ENCODE measurements around the gene CNTN5.

CNTN5 gene

GRCh38 chr11:100367892-100368291 is 1347.1 kb downstream of the CNTN5 start:
- no peak for DNase-seq (ENCODE audit: extremely low read depth, low read depth)
- TF ChIP-seq, protein P1, sequence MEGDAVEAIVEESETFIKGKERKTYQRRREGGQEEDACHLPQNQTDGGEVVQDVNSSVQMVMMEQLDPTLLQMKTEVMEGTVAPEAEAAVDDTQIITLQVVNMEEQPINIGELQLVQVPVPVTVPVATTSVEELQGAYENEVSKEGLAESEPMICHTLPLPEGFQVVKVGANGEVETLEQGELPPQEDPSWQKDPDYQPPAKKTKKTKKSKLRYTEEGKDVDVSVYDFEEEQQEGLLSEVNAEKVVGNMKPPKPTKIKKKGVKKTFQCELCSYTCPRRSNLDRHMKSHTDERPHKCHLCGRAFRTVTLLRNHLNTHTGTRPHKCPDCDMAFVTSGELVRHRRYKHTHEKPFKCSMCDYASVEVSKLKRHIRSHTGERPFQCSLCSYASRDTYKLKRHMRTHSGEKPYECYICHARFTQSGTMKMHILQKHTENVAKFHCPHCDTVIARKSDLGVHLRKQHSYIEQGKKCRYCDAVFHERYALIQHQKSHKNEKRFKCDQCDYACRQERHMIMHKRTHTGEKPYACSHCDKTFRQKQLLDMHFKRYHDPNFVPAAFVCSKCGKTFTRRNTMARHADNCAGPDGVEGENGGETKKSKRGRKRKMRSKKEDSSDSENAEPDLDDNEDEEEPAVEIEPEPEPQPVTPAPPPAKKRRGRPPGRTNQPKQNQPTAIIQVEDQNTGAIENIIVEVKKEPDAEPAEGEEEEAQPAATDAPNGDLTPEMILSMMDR (IDR thresholded peaks at IDR 0.05; ENCODE audit: low read depth, low read length) = no peak

DNA sequence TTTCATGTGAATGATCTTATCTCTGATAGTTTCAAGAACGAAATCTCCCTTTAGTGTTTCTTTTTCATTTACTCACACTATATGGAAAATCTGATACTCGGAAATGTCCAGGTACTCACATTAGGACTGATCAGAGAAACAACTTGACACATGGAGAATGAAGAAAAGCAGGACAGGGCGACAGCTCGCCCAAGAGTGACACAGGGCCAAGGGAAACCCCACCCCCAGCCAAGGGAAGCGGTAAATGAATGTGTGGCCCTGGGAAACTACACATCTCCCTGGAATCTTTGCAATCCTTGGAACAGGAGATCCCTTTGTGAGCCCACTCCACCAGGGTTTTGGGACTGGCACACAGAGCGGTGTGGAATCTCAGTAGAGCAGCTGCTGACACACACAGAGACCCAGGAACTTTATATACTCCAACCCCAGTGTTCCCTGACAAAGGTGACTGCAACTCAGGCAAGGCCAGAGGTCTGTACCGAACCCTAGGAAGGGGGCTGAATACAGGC is 1362.7 kb downstream of the CNTN5 start:
- TF ChIP-seq, protein P1 (IDR thresholded peaks at IDR 0.05; ENCODE audit: low read depth, low read length) = no peak
- no peak for DNase-seq (ENCODE audit: extremely low read depth, low read depth)

DNA sequence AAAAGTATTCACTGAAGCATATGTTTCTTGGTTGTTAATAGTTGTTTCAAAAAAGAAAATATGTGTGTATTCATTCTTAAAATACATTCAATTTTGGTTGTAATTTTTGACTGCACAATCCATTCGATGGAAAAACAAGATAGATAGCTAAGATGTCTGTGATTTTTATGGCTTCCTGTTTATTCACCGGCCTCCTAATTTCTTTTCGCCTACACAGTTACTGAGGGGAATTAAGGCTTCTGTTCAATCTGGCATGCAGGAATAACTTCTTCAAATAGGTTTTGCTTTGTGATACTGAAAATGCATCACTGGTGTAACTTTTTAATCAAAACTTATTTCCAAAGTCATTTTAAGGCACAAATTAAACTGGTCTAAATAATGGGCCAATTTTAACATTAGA is 1375.5 kb downstream of the CNTN5 start:
- no peak for DNase-seq (ENCODE audit: extremely low read depth, low read depth)
- TF ChIP-seq, protein P1 (IDR thresholded peaks at IDR 0.05; ENCODE audit: low read depth, low read length) = no peak

DNA sequence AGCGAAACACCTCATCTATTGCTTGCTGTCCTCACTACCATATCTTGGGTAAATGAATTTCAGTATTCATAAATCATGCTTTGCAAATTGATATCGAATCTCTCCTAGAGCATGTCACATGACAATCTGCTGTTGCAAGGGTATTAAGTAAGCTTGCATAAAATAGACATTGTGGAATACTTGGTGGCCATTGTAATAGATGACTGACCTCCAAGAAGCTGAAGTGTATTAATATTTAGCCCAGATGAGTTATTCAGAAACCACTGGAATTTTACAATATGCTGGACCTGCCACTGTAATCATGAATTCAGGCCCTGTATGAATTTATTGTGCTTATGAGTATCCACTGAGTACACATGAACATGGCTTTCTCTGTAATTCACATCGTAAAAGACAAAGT is 1376.7 kb downstream of the CNTN5 start:
- DNase-seq (ENCODE audit: extremely low read depth, low read depth) = no peak

DNA sequence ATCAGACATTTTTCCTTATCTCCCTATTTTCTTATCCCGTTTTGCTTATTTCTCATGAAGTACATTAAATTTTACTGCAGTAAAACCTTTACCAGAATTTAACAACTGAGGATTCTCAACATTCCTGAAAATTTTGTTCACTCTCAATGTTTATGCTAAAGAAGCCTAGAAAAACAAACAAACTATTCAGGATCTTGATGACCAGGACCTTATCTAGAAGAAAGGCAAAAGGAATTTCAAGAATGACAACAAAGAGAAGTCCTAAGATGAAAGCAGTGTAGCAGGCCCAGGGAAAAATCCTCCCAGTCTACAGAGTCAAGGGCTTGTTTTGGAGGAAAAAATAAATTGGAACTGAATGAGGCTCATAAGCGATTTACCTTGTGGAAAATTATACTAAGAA is 1383.1 kb downstream of the CNTN5 start:
- TF ChIP-seq, protein P1 (IDR thresholded peaks at IDR 0.05; ENCODE audit: low read depth, low read length) = no peak
- no peak for DNase-seq (ENCODE audit: extremely low read depth, low read depth)

More for the DNA sequence above, 1376.7 kb downstream of the CNTN5 start:
- TF ChIP-seq, protein P1 (IDR thresholded peaks at IDR 0.05; ENCODE audit: low read depth, low read length) = no peak

DNA sequence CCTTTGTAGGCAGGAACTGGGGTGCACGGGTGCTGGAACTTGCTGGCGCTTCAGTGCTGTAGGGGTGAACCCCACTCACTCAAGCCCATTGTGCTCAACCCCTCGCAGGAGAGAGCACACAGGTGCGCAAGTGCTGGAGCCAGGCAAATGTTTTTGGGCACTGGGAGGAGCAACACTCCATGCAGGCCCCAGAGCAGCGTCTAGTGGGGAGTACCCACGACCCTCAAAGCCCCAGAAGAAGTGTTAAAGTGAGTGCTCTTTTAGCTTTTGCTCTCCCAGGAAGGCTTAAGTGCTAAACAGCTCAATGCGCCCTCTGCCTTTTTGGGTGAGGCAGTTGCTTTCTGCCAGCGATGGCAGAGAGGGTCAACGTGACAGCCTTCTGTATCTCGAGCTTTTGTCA is 1384.2 kb downstream of the CNTN5 start:
- TF ChIP-seq, protein P1 (IDR thresholded peaks at IDR 0.05; ENCODE audit: low read depth, low read length) = no peak
- no peak for DNase-seq (ENCODE audit: extremely low read depth, low read depth)
